Sigmoid colon (tissue), 4 donors: ENCODE data around the gene PPP2R2C.

Experiments
- CTCF ChIP-seq, 4 experiments: fragments of 450-650 bp in 3 of 4; fragments of 200-600 bp in 1 of 4; IDR thresholded peaks; one replicate each; pipeline ENCODE4 v1.5.1; 2016 to 2019; ENCODE audit warnings: antibody characterized with exemption in 4 of 4, mild to moderate bottlenecking in 3 of 4, moderate library complexity in 2 of 4
- POLR2AphosphoS5 ChIP-seq, 4 donors: sonication (generic); formaldehyde crosslinking; IDR thresholded peaks; one replicate each; pipeline ENCODE4 v1.6.1; 2017; ENCODE audit warnings: antibody characterized with exemption in 4 of 4

GRCh38 chr4:6439120-6439762, 33.2 kb downstream of the PPP2R2C start:
- no peak for TF ChIP-seq POLR2AphosphoS5 (IDR thresholded peaks at IDR 0.05)
- no peak for TF ChIP-seq CTCF (IDR thresholded peaks at IDR 0.05)
